Esophagus mucosa (tissue), 1 donor: ENCODE data around the gene CTNNA1. TPM values are rescaled to one million over a fixed set of nuclear protein-coding genes. Genes with fewer than 3 reads are reported as not detected.

Experiments used
- ATAC-seq: fragments of 200-7000 bp; cut with Tn5 transposase; one replicate; pipeline ENCODE4 v1.9.1; 2020
- total RNA-seq: library from RNA; stranded (reverse); gene quantifications from one replicate; pipeline ENCODE4 v1.2.4, GENCODE V29; 2023
- donor health status: DM: yes; HTN: yes; CAD: no.

CTNNA1 gene
- total RNA-seq, 1 donor from 2014 or later = 332 TPM

DNA sequence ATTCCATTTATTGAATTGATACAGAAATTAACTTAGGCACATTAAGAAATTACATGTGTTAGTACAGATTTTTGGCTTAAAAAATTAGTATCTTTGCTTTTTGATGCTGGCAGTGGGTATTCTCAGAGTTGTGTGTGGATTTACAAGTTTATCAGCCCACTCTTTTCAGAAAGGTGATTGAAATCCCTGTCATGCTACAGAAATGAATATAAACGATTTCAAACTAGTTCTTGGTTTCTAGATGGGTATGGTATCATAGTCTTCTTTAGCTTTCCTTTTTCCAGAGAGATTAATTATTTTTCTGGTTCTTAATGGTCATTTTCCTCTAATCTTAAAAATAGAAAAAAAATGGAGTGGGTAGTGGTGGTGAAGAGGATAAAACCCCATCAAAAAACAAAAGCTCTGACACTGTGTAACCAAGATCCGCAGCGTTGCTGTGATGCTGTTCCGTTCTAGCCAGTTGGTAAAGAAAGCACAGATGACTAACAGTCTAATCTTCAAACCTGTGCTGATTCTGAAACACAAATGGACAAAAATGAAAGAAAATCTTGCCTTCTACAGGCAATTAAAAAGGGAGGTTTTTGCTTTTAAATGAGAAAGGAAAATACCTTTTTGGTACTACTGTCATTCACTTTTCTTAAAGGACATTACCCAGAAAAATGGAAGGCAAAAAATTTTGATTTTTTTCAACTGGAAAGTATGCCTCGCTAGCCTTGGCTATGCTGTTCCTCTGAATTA is 116.7 kb downstream of the CTNNA1 start:
- no peak for ATAC-seq

DNA sequence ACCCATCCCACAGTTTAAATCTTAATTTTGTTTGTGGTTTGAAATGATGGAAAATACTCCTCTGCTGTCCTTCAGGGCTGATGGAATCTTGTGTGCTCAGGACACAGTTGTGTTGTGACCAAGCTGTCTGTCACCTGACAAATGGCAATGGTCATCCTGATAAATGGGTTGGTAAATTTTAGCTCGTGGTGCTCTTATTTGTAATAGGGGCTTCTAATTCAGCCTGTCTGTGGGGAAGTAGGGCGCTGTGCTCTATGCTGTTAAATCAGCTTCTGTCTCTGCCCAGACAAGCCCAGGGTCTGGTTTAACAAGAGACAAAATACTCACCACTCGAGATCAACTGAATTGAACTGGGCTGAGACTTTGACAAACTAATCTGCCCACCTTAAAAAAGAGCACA is 117.4 kb downstream of the CTNNA1 start:
- ATAC-seq = no peak

GRCh38 chr5:138872841-138873465 is 119.7 kb downstream of the CTNNA1 start:
- ATAC-seq = no peak

- ATAC-seq = no peak
Measured at GRCh38 chr5:138873466-138874221, 120.4 kb downstream of the CTNNA1 start.

DNA sequence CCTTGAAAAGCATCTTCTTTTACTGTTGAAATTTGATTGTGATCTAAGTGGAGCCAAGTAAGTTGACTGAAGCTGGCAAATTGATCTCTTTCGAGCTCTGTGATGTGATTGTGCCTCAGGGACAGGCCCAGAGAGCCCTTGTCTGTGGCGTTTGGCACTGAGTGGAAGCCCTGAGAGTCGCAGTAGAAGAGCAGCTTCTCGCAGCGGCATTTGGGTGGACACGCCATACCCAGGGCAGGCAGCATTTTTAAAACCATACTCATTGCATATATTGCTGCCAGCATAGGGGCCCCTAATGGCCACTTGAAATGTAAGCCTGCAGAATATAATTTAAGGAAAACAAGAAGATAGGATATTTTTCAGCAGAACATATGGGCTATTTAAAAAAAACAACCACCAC is 121.0 kb downstream of the CTNNA1 start:
- no peak for ATAC-seq

DNA sequence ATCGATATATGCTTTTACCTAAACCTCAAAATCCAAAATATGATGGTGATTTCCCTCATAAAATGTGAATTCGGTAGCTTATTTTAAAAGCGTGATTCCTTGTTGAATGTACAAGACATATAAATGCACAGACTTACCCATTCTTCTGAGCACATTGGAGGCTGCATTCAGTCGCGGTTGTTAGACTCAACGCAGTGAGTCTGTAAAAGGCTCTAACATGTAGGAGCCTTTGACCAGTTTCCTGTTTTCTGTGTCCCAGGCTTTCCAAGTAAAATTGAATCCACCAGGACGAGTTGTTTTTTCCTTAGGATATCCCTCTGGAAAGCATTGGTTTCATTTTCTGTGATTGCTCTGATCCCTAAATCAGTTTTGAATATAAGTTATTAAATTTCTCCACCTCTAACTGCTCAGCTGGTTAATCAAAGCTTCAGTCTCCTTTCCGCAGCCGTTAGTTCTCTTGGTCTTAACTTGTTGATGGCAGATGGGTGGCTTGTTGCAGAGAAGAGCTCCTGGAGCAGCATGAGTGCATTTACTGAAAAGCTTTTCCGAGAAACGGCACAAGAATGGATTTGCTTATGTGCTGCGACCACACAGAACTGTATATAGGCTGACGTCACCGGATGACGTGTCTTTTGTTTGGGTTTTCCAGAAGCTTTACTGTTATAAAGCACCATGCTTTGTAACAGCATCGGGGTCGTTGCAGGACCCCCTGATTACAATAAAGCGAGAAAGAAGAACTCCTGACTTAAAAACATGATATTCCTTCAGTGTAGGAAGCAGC is 121.7 kb downstream of the CTNNA1 start, which contains the start of gene LRRTM2:
Gene LRRTM2 (minus strand): TSS at position 565 of the 781 bp plus-strand sequence. CDS start 424 bp downstream, at position 141.
- peak; percentile 25 for ATAC-seq

GRCh38 chr5:138875552-138875875 is 122.3 kb downstream of the CTNNA1 start:
- no peak for ATAC-seq

- ATAC-seq = no peak
Measured at GRCh38 chr5:138875946-138876345, 122.7 kb downstream of the CTNNA1 start.

GRCh38 chr5:138876811-138877210 is 123.6 kb downstream of the CTNNA1 start:
- ATAC-seq = no peak

GRCh38 chr5:138878437-138879235 is 125.4 kb downstream of the CTNNA1 start:
- ATAC-seq = no peak

DNA sequence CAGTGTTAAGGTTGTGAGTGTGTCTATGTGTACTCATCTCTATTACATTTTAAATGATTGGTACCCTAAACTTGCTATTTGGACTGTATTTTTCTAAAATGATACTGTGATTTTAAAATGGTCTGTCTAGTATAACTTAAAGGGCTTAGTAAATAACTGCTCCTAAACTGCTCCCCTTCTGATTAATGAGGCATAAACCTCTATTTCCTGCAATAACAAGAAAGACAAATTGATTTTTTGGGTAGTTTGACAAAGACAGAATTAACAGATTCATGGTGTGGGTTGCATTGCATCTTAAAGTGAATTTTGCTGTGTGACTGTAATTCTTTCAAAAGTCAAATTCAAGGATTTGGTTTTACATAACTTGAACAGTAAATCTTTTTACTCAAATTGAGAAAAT is 130.0 kb downstream of the CTNNA1 start:
- ATAC-seq = no peak

- no peak for ATAC-seq
Measured at GRCh38 chr5:138884094-138884493, 130.9 kb downstream of the CTNNA1 start.

DNA sequence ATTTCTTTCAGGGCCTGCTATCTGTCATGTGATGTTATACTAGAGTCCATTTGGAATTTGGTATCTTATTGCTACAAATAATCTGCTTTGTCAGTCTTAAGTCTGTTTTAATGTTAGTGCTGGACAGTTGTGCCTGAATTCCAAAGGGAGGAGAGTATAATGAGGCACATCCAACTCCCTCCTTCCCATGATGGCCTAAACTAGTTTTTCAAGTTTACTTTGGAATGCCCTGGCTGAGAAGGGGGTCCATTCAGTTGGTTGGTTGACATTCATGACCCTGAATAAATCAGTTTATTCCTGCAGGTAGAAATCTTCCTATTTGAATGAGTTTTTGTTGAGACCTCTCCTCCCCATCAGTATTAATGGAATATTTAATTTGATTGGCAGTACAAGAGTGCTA is 131.3 kb downstream of the CTNNA1 start:
- ATAC-seq = no peak

GRCh38 chr5:138889994-138890393 is 136.8 kb downstream of the CTNNA1 start:
- no peak for ATAC-seq

- ATAC-seq = no peak
Measured at GRCh38 chr5:138890644-138891043, 137.4 kb downstream of the CTNNA1 start.

- ATAC-seq = no peak
Measured at GRCh38 chr5:138895918-138896317, 142.7 kb downstream of the CTNNA1 start.

DNA sequence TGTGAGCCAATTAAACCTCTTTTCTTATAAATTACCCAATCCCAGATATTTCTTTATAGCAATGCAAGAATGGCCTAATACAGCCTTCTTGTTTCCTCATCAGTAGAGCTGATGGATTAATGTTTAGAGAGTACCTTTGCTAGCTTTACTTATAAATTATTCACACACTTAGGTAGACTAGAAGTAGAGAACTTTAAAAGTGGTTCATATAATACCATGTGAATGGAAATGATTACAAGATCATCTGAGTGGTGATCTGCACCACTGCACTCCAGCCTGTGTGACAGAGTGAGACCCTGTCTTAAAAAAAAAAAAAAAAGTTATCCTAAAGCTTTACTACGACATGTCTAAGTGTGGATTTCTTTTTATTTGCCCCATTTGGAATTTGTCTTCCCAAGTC is 145.1 kb downstream of the CTNNA1 start:
- ATAC-seq = no peak

- no peak for ATAC-seq
Measured at GRCh38 chr5:138898742-138899141, 145.5 kb downstream of the CTNNA1 start.

DNA sequence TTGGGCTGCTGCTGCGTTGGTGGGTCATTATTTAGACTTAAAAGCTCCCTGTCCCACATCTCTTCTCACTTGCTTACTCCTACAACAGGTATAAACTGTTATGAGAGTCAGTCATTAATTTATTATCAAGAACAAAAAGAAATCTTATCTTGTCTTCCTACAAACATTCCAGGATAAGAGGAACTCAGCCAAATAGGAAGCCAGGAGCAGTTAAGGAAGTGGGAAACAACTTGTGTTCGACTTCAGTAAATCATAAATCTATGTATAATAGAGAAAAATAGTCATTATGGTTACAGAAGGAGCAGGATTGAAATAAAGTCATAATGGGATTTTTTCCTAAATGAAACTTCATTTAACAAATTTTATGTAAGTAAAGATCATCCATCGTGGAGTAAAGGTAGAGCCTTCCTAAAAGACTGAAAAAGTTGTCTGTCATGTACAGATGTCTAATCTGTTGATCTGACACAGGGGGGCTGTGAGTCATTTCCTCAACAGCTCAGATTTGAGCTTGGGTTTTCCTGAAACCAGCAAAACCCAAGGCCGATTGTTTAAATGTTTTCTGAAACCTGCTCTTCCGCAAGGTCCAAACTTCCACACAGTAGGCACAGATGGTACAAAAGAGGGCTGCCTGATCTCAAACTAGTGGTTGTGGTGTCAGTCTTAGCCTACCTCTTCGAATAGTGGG is 147.2 kb downstream of the CTNNA1 start:
- ATAC-seq = no peak

DNA sequence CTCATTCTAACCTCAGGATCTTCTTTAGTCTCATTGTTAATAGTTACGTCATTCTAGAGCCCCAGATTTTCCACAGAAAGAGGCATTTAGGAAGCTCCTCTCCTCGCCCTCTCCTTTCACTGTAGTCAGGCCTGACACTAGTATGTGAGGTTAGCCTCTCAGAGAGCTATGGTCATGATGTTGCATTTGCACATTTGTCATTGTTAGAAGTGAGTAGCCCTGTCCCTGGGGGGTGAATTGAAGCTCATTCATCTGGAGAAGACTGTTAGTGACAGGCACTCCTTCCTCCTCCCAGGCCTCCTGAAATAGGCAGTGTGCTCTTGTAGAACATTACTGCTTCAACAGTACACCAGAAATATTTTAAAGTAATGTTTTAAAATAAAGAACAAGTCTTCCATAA is 148.5 kb downstream of the CTNNA1 start:
- no peak for ATAC-seq

- no peak for ATAC-seq
Measured at GRCh38 chr5:138903130-138903775, 150.0 kb downstream of the CTNNA1 start.
